Pancreas (tissue), 10 donors: ENCODE measurements around the gene ZNF691. TPM values are rescaled to one million over a fixed set of nuclear protein-coding genes. Genes with fewer than 3 reads are reported as not detected.
"Not testable (repeated sequence)": the region's sequence is repeated elsewhere in the genome, so short reads cannot be mapped to it uniquely, and the experiment has no call there.

Source experiments
- ATAC-seq, 4 donors: fragments of 200-7000 bp; cut with Tn5 transposase; one replicate each; pipeline versions ENCODE4 v1.8.0 to v1.9.1; 2020; ENCODE audit warnings: mild to moderate bottlenecking in 4 of 4, moderate library complexity in 4 of 4
- DNase-seq, 6 donors: peaks; one replicate each; pipeline ENCODE4 v3.0.0-alpha.2; 2020
- FAIRE-seq: peaks from 2 replicates; lab custom pipeline; 2012; peaks lifted over from hg19 to GRCh38; lab: Jason Lieb, UNC
- H3K27ac ChIP-seq, 4 donors: fragments of 200-600 bp; sonication (generic); 1 replicate in 3 of 4; 2 replicates in 1 of 4; pipeline versions ENCODE4 v1.5.0 to v1.8.0; 2020
- H3K27me3 ChIP-seq, 4 donors: fragments of 200-600 bp; one replicate each; pipeline ENCODE4 v1.8.0; 2021
- H3K36me3 ChIP-seq, 3 donors: fragments of 200-600 bp; sonication (generic) in 1 of 3; one replicate each; pipeline versions ENCODE4 v1.5.0 to v1.8.0; 2020 to 2021
- H3K4me1 ChIP-seq, 3 donors: fragments of 200-600 bp; one replicate each; pipeline ENCODE4 v1.8.0; 2021
- H3K4me3 ChIP-seq, 4 donors: fragments of 200-600 bp; sonication (generic) in 2 of 4; one replicate each; pipeline versions ENCODE4 v1.5.0 to v1.8.0; 2020 to 2021
- H3K9me3 ChIP-seq, 4 donors: fragments of 200-600 bp; one replicate each; pipeline ENCODE4 v1.8.0; 2021
- WGBS, 2 donors: extraction: QIAGEN DNeasy Blood & Tissue Kit; methylation state at CpG; one replicate each; pipeline ENCODE4 v1.1.7; 2013; 5-methylcytosine and 5-hydroxymethylcytosine counted together
- intact Hi-C, 3 donors: fragments of 100-400 bp; cut with DNase I; formaldehyde crosslinking; loops; one replicate each; pipeline versions ENCODE4 v1.11.1 to v1.14.2; 2022
- polyA plus RNA-seq, 2 donors: library from polyadenylated mRNA; stranded (reverse); fragments of 200-250 nt; gene quantifications; one replicate each; pipeline ENCODE4 v1.2.3, GENCODE V29; 2013
- total RNA-seq, 6 donors: library from RNA; stranded (reverse); fragmentation: NEBNext Ultra II Directional in 4 of 6; extraction: Animal tissue kit (Norgen Biotek cat#: 25700) in 4 of 6; gene quantifications; one replicate each; pipeline versions ENCODE4 v1.2.1 to v1.2.4, GENCODE V29; 2021 to 2023
- TF ChIP-seq, protein P1 (sequence below), 4 donors: fragments of 200-600 bp; sonication (generic) in 3 of 4; IDR thresholded peaks; one replicate each; pipeline versions ENCODE4 v1.5.0 to v1.8.0; 2021; ENCODE audit warnings: antibody characterized with exemption in 4 of 4
- donor health status: healthy with polysubstance abuse.
- donor health status: DM: no; HTN: no; CAD: no; lungs with moderate emphysema.
- donor health status: DM: no; HTN: no; CAD: no.
- donor health status: control.
- donor health status: control.
- donor health status: Bipolar disorder and iron deficiency.
- donor health status: DM: yes; HTN: yes; CAD: no.
- donor health status: DM: no; HTN: no; CAD: no.
- donor health status: DM: no; HTN: no; CAD: no.
- donor health status: DM: yes; HTN: yes; CAD: no.

ZNF691 gene
- total and polyA plus RNA-seq, 8 donors, result 2.9 to 11.0 (median 4.6) TPM

DNA sequence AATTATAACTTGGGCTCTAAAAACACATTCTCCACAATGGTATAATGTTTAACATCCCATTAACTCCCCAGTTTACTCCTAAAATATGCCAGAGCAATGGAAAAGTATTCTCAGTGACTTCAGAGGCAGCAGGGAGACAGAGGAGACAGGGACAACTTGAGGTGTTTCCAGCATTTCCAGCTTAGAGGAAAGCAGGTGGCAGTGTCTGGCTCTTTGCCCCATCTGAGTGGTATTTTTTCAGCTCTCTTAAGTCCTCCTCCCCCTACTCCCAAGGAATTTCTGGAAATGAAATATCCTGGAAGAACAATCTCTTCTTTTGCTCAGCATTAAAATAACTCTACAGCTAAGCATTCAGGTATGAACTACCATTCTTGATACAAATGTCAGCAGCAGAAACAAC is 40.2 kb upstream of the ZNF691 start:
- FAIRE-seq (no peak), ATAC-seq (no peak), DNase-seq (no peak)
- H3K9me3 ChIP-seq, result no peaks in the 10 kb centered on the region
- TF ChIP-seq, protein P1, sequence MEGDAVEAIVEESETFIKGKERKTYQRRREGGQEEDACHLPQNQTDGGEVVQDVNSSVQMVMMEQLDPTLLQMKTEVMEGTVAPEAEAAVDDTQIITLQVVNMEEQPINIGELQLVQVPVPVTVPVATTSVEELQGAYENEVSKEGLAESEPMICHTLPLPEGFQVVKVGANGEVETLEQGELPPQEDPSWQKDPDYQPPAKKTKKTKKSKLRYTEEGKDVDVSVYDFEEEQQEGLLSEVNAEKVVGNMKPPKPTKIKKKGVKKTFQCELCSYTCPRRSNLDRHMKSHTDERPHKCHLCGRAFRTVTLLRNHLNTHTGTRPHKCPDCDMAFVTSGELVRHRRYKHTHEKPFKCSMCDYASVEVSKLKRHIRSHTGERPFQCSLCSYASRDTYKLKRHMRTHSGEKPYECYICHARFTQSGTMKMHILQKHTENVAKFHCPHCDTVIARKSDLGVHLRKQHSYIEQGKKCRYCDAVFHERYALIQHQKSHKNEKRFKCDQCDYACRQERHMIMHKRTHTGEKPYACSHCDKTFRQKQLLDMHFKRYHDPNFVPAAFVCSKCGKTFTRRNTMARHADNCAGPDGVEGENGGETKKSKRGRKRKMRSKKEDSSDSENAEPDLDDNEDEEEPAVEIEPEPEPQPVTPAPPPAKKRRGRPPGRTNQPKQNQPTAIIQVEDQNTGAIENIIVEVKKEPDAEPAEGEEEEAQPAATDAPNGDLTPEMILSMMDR (IDR thresholded peaks at IDR 0.05), result no peak
- no peak overlapping the region for H3K4me3 ChIP-seq
- intact Hi-C loops, result no loop called here
- H3K4me1 ChIP-seq, result no peaks in the 10 kb centered on the region
- H3K27me3 ChIP-seq, result no peaks in the 10 kb centered on the region
- H3K36me3 ChIP-seq, result no peaks in the 10 kb centered on the region
- H3K27ac ChIP-seq, result no peak overlapping the region

DNA sequence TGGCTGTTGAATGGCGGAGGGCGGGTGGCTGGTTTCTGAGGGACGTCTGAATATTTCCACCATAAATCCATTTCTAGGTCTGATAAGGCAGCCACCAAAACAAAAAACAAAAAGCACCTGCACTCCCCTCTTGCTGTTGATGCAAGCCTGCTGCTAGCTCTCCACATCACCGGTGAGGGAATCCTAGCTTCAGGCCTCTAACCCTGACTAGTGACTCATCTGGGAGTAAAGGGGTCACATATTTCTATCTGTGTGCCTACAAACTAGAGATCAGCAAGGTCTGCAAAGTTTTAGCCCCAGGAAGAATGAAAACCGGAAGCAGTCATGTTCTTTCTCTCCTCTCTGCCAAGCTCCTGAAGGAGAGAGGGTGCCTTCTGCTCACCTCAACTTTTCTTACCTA is 39.8 kb upstream of the ZNF691 start:
- Histone ChIP-seq H3K4me3 (no peak overlapping the region), H3K9me3 (no peaks in the 10 kb centered on the region), H3K4me1 (no peaks in the 10 kb centered on the region), H3K36me3 (no peaks in the 10 kb centered on the region), H3K27me3 (no peaks in the 10 kb centered on the region), H3K27ac (no peak overlapping the region)
- TF ChIP-seq, protein P1 (IDR thresholded peaks at IDR 0.05), result no peak
- DNase-seq, result no peak
- no peak for ATAC-seq
- WGBS, 2 donors, result 89 to 90% methylated on average over 5 of the region's 5 CpGs
- no peak for FAIRE-seq
- intact Hi-C loops, result no loop called here

DNA sequence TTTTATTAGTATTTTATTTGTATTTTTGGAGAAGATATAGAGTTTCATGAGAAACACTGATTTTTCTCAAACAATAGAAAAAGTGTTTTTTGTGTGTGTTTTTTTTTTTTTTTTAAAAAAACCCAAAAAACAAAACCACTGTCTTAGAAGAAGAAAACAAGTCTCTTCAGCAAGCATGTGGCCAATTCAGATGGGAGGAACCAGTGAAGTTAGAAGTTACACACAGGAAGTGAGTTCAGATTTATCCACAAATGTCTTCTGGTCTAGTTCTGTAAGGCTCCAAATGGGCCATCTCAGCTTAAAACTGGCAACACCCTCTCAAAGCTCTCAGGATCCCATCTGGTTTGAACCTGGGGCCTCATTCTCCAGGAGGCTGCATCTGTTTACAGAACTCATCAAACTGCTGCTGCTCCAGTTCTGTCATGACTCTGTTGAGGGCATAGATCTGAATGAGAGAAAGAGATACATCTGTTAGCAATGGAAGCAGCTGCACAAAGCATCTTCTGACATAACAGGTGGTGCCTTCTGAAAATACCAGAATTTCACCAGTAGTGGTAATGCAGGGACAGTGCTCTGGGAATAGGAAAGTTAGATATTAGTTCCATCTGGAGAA is 39.3 kb upstream of the ZNF691 start:
- H3K27me3 ChIP-seq, result no peaks in the 10 kb centered on the region
- ATAC-seq (no peak), FAIRE-seq (no peak), DNase-seq (no peak)
- intact Hi-C loops, result no loop called here
- no peaks in the 10 kb centered on the region for H3K9me3 ChIP-seq
- TF ChIP-seq, protein P1 (IDR thresholded peaks at IDR 0.05), result no peak
- no peaks in the 10 kb centered on the region for H3K36me3 ChIP-seq
- H3K27ac ChIP-seq, result no peak overlapping the region
- no peaks in the 10 kb centered on the region for H3K4me1 ChIP-seq
- H3K4me3 ChIP-seq, result no peak overlapping the region

DNA sequence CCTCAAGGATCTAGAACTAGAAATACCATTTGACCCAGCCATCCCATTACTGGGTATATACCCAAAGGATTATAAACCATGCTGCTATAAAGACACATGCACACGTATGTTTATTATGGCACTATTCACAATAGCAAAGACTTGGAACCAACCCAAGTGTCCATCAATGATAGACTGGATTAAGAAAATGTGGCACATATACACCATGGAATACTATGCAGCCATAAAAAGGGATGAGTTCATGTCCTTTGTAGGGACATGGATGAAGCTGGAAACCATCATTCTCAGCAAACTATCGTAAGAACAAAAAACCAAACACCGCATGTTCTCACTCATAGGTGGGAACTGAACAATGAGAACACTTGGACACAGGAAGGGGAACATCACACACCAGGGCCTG is 31.6 kb upstream of the ZNF691 start:
- H3K9me3 ChIP-seq, DNase-seq, H3K36me3 ChIP-seq, H3K27ac ChIP-seq, intact Hi-C loops, H3K4me3 ChIP-seq, FAIRE-seq, ATAC-seq, H3K27me3 ChIP-seq: not testable (repeated sequence)
- WGBS, 2 donors, result 84 to 95% methylated on average over 2 to 3 of the region's 3 CpGs
- H3K4me1 ChIP-seq, result peaks cover 0 to 24% (median 7%) of the 10 kb centered on the region in 3 donors

DNA sequence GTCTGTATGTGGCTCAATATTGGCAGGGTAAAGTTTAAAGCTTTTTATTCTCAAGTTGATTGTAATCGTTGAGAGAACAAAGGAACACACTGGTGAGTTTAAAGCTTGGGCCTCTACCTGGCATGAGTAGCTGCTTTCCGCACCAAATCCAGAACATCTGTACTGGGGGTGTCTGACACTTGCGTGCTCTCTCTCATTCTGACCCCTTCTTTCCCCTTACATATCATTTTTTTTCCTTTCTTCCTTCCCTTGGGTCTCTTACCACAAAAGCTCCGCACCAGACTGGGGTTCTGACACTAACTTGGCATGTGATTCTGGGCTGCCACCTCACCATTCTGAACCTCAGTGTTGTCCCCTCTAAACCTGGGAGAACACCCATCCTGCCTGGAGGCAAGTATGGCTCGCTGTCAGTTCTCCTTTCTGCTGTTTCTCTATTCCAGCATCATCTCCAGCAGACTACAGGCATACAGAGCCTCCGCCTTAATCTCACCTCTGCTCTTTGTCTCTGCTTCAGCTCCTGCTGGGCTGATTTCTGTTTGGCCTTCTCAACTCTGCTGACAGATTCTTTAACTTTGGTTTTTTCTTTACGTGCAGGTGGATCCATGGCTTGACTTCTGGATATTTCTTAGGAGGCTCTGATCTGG is 30.4 kb upstream of the ZNF691 start:
- WGBS, 2 donors, result 49 to 50% methylated on average over 7 of the region's 7 CpGs
- peak overlapping the region; percentile 88 to 97 (median 93) for H3K27ac ChIP-seq
- peak overlapping the region; percentile 55 to 69 (median 64) for H3K4me3 ChIP-seq
- intact Hi-C loops, result no loop called here
- FAIRE-seq, result no peak
- no peaks in the 10 kb centered on the region for H3K36me3 ChIP-seq
- H3K9me3 ChIP-seq, result no peaks in the 10 kb centered on the region
- TF ChIP-seq, protein P1 (IDR thresholded peaks at IDR 0.05), result no peak
- H3K27me3 ChIP-seq, result no peaks in the 10 kb centered on the region
- peak in 2 of 4 donors; percentile 4 to 8 for ATAC-seq
- H3K4me1 ChIP-seq, result peaks cover 0 to 24% (median 7%) of the 10 kb centered on the region in 3 donors
- no peak for DNase-seq
